ENCODE data around the gene LMX1B. TPM values are rescaled to one million over a fixed set of nuclear protein-coding genes. Genes with fewer than 3 reads are reported as not detected.
A peak's percentile ranks its signal among the peaks of the same experiment; 100 is the strongest.
"Not testable (repeated sequence)": the region's sequence is repeated elsewhere in the genome, so short reads cannot be mapped to it uniquely, and the experiment has no call there.

The LMX1B gene
- polyA plus RNA-seq, 1 of the 3 experiments (the other 2 are of a cell fraction) = not detected

DNA sequence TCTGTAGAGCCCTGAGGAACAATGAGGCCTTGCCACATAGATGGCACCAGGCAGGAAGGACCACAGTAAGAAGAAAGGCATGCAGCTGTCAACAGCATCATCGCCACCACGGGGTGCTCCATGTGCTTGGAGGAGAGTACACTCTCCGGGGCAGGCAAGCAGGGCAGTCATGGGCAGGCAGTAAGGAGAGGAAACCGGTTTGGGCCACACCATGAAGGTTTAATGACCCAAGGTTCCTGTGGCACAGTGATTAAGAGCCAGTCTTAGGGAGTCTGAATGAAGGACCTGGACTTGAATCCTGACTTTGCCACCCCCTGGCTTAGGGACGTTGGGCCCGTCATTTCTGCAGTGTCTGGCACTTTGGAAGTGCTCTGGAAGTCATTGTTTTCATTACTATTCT is 110.5 kb downstream of the LMX1B start:
- CTCF ChIA-PET = interaction anchor here (1.9 to 3.0 kb wide), 3 partner anchors 19 to 57 kb away, joined by 8 to 15 read pairs (median 14); no protein-coding TSS in a partner anchor
- POLR2A ChIA-PET = interaction anchor here (1.4 kb wide), 1 partner anchor 19 kb away, joined by 4 read pairs; no protein-coding TSS in a partner anchor
- Histone ChIP-seq H3K36me3 (replicated peaks in 1 of 2; ENCODE audit: control insufficient read depth in 1 of 2, insufficient read depth in 2 of 2, low read length in 1 of 2) (no peaks in the 10 kb centered on the region), H3K9me2 (no peaks in the 10 kb centered on the region), H3K4me1 (ENCODE audit: control insufficient read depth in 1 of 2, insufficient read depth in 2 of 2, low read depth in 1 of 2, low read length in 1 of 2) (peaks cover 10 to 34% of the 10 kb centered on the region in 2 experiments; a peak in 2 of 4 replicates), H4K20me1 (ENCODE audit: insufficient read depth) (no peaks in the 10 kb centered on the region), H3K27me3 (ENCODE audit: insufficient read depth) (peaks cover 12% of the 10 kb centered on the region; the same call in 1 of the 2 replicates), H3K9me3 (no peaks in the 10 kb centered on the region), H3K4me3 (ENCODE audit: low read depth in 2 of 2, low read length in 1 of 2) (no peak overlapping the region), H2AFZ (ENCODE audit: low read depth) (no peak overlapping the region), H3K4me2 (no peak overlapping the region), H3F3A (replicated peaks; ENCODE audit: insufficient read depth) (no peaks in the 10 kb centered on the region), H3K79me2 (ENCODE audit: insufficient read depth) (no peaks in the 10 kb centered on the region), H3K9ac (no peak overlapping the region), H3K27ac (ENCODE audit: low read depth in 2 of 2, low read length in 1 of 2) (peak overlapping the region in 1 of 2 experiments; percentile 94; a peak in 2 of 4 replicates)
- DNase-seq = peak; percentile 42
- WGBS (ENCODE audit: low lambda C conversion rate) = 69% methylated on average over 6 of the region's 6 CpGs
- TF ChIP-seq MEF2A (IDR thresholded peaks at IDR 0.05; ENCODE audit: borderline replicate concordance, low read depth) = no peak
- TF ChIP-seq, protein P1, sequence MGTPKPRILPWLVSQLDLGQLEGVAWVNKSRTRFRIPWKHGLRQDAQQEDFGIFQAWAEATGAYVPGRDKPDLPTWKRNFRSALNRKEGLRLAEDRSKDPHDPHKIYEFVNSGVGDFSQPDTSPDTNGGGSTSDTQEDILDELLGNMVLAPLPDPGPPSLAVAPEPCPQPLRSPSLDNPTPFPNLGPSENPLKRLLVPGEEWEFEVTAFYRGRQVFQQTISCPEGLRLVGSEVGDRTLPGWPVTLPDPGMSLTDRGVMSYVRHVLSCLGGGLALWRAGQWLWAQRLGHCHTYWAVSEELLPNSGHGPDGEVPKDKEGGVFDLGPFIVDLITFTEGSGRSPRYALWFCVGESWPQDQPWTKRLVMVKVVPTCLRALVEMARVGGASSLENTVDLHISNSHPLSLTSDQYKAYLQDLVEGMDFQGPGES (IDR thresholded peaks at IDR 0.05; ENCODE audit: low read depth, low read length) = no peak

DNA sequence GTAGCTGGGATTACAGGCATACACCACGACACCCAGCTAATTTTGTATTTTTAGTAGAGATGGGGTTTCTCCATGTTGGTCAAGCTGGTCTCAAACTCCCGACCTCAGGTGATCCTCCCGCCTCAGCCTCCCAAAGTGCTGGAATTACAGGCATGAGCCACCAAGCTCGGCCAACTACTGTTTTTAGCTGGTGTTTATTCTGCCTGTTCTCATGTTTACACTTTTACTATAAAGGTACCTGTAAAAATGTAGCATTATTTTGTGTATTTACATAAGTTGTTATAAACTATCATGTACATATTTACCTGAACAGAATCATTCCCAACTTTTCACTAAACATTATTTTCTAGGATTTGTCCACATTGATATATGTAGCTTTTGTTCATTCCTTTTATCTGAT is 111.8 kb downstream of the LMX1B start:
- H3K9me2 ChIP-seq; H2AFZ ChIP-seq (ENCODE audit: low read depth); H3K4me2 ChIP-seq; POLR2A ChIA-PET; H4K20me1 ChIP-seq (ENCODE audit: insufficient read depth); H3K9me3 ChIP-seq; H3K79me2 ChIP-seq (ENCODE audit: insufficient read depth); H3K27ac ChIP-seq (ENCODE audit: low read depth in 2 of 2, low read length in 1 of 2); H3K4me3 ChIP-seq (ENCODE audit: low read depth in 2 of 2, low read length in 1 of 2); DNase-seq; H3F3A ChIP-seq (replicated peaks; ENCODE audit: insufficient read depth); H3K9ac ChIP-seq; H3K36me3 ChIP-seq (replicated peaks in 1 of 2; ENCODE audit: control insufficient read depth in 1 of 2, insufficient read depth in 2 of 2, low read length in 1 of 2): not testable (repeated sequence)
- CTCF ChIA-PET = interaction anchor here (3.0 kb wide), 1 partner anchor 21 kb away, joined by 15 read pairs; no protein-coding TSS in a partner anchor
- WGBS (ENCODE audit: low lambda C conversion rate) = 73% methylated on average over 4 of the region's 4 CpGs
- Histone ChIP-seq H3K4me1 (ENCODE audit: control insufficient read depth in 1 of 2, insufficient read depth in 2 of 2, low read depth in 1 of 2, low read length in 1 of 2) (peaks cover 0 to 24% of the 10 kb centered on the region in 2 experiments; a peak in 1 of 4 replicates), H3K27me3 (ENCODE audit: insufficient read depth) (peaks cover 12% of the 10 kb centered on the region; the same call in 1 of the 2 replicates)

DNA sequence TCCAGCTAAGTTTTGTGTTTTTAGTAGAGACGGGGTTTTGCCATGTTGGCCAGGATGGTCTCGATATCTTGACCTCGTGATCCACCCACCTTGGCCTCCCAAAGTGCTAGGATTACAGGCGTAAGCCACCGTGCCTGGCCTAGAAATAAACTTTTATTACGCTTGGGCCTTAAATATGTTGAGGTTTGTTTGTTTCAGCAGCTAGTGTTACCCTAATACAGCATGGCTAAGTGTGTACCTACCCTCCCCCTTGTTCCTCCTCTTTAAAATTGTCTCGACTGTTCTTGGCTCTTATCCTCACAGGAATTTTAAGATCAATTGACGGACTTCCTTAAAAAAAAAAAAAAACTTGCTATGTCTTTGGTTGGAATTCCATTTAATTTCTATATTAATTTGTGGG is 114.5 kb downstream of the LMX1B start:
- H3K36me3 ChIP-seq (replicated peaks in 1 of 2; ENCODE audit: control insufficient read depth in 1 of 2, insufficient read depth in 2 of 2, low read length in 1 of 2); H3K4me2 ChIP-seq; H3F3A ChIP-seq (replicated peaks; ENCODE audit: insufficient read depth); H3K27me3 ChIP-seq (ENCODE audit: insufficient read depth); H3K79me2 ChIP-seq (ENCODE audit: insufficient read depth); H3K4me3 ChIP-seq (ENCODE audit: low read depth in 2 of 2, low read length in 1 of 2); H3K27ac ChIP-seq (ENCODE audit: low read depth in 2 of 2, low read length in 1 of 2); H4K20me1 ChIP-seq (ENCODE audit: insufficient read depth); H3K9ac ChIP-seq; POLR2A ChIA-PET; DNase-seq; H3K9me3 ChIP-seq; H3K9me2 ChIP-seq; H2AFZ ChIP-seq (ENCODE audit: low read depth): not testable (repeated sequence)
- 62% methylated on average over 8 of the region's 8 CpGs for WGBS (ENCODE audit: low lambda C conversion rate)
- CTCF ChIA-PET = interaction anchor here (1.3 kb wide), 1 partner anchor 37 kb away, joined by 5 read pairs; no protein-coding TSS in a partner anchor
- H3K4me1 ChIP-seq (ENCODE audit: control insufficient read depth in 1 of 2, insufficient read depth in 2 of 2, low read depth in 1 of 2, low read length in 1 of 2) = peaks cover 0 to 13% of the 10 kb centered on the region in 2 experiments; a peak in 1 of 4 replicates

DNA sequence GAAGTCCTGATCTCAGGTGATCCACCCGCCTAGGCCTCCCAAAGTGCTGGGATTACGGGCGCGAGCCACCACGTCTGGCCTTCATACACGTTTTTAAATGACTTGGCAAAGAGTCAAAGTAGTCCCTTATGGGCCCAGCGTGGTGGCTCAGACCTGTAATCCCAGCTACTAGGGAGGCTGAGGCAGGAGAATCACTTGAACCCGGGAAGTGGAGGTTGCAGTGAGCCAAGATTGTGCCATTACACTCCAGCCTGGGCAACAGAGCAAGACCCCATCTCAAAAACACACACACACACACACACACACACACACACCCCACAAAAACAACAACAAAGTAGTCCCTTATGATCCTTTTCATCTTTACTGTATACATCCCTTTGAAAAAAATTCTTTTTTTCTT is 116.9 kb downstream of the LMX1B start:
- WGBS (ENCODE audit: low lambda C conversion rate) = 66% methylated on average over 7 of the region's 8 CpGs

More for the DNA sequence above, 116.9 kb downstream of the LMX1B start:
- H3K4me3 ChIP-seq (ENCODE audit: low read depth in 2 of 2, low read length in 1 of 2); H3K27me3 ChIP-seq (ENCODE audit: insufficient read depth); DNase-seq; H3K4me2 ChIP-seq; POLR2A ChIA-PET; H3K9ac ChIP-seq; H3K36me3 ChIP-seq (replicated peaks in 1 of 2; ENCODE audit: control insufficient read depth in 1 of 2, insufficient read depth in 2 of 2, low read length in 1 of 2); H3K9me3 ChIP-seq; H3K4me1 ChIP-seq (ENCODE audit: control insufficient read depth in 1 of 2, insufficient read depth in 2 of 2, low read depth in 1 of 2, low read length in 1 of 2); H4K20me1 ChIP-seq (ENCODE audit: insufficient read depth); H3F3A ChIP-seq (replicated peaks; ENCODE audit: insufficient read depth); H3K9me2 ChIP-seq; H3K27ac ChIP-seq (ENCODE audit: low read depth in 2 of 2, low read length in 1 of 2); H3K79me2 ChIP-seq (ENCODE audit: insufficient read depth); H2AFZ ChIP-seq (ENCODE audit: low read depth): not testable (repeated sequence)
- CTCF ChIA-PET = interaction anchor here (2.4 to 2.8 kb wide), 2 partner anchors 25 to 50 kb away, joined by 8 to 11 read pairs; no protein-coding TSS in a partner anchor

Measured in SK-N-SH (cell line).